GM12873 (cell line): ENCODE data around the gene BRIP1.

Experiments used
- TF ChIP-seq, protein P1 (sequence below): IDR thresholded peaks from 2 replicates; pipeline ENCODE4 v1.5.1; 2012; ENCODE audit warnings: low read depth, mild to moderate bottlenecking, moderate library complexity, low read length, control low read depth; ENCODE audit not compliant: insufficient read depth; ENCODE audit errors: missing control alignments

The BRIP1 gene

DNA sequence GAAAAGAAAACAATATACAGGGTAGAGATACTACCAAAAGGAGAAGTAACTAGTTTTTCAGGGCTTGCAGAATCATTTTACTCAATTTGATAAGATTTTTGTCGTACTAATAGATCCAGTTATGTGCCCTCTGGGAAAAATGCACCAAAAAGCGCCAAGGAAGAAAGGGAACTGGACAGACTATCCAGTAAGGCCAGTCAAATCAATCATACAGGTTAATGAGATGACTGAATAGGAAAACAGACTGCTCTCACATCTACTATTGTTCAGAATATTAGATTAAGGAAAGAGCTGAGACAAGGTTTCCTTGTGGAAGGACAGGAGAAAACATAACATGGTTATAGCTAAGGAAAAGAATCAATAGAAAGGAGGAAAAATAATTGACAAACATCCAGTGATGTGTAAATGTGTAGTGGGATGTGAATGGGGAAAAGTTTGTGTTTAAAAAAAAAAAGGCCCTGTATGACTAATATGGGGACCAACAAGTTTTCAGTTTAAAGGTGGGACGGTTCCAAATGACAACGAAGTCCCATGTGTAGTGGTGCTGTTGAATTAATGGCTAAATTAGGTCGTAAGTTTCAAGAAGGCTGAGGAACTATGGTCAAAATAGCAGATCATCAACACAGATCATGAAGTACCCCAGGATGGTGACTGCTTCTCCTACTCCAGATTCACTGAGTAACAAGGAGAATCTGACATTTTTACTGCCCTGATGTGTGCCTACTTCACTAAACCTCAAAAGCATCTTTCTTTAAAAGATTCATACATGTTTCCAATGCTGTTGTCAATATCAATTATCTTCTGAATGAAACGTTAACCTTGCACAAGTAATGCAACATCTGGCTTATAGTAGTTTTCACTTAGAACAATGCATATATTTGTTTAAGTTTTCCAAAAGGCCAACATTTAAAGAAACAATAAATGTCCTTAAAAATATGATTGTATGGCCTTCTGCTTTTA, 40.7 kb downstream of the BRIP1 start:
- TF ChIP-seq, protein P1, sequence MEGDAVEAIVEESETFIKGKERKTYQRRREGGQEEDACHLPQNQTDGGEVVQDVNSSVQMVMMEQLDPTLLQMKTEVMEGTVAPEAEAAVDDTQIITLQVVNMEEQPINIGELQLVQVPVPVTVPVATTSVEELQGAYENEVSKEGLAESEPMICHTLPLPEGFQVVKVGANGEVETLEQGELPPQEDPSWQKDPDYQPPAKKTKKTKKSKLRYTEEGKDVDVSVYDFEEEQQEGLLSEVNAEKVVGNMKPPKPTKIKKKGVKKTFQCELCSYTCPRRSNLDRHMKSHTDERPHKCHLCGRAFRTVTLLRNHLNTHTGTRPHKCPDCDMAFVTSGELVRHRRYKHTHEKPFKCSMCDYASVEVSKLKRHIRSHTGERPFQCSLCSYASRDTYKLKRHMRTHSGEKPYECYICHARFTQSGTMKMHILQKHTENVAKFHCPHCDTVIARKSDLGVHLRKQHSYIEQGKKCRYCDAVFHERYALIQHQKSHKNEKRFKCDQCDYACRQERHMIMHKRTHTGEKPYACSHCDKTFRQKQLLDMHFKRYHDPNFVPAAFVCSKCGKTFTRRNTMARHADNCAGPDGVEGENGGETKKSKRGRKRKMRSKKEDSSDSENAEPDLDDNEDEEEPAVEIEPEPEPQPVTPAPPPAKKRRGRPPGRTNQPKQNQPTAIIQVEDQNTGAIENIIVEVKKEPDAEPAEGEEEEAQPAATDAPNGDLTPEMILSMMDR, result no peak

DNA sequence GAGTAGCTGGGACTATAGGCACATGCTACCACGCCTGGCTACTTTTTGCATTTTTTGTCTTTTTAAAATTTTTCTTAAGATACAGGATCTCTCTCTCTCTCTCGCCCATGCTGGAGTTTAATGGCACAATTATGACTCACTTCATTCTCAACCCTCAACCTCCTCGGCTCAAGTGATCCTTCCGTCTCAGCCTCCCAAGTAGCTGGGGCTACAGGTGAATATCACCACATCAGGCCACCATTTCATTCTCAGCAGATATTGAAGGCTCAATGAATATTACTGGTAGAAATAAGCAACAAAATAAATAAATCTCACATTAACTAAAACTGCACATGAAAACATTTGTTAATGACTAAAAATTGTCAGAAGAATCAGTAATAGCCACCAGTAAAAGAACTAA, 41.7 kb downstream of the BRIP1 start:
- TF ChIP-seq, protein P1, result no peak

DNA sequence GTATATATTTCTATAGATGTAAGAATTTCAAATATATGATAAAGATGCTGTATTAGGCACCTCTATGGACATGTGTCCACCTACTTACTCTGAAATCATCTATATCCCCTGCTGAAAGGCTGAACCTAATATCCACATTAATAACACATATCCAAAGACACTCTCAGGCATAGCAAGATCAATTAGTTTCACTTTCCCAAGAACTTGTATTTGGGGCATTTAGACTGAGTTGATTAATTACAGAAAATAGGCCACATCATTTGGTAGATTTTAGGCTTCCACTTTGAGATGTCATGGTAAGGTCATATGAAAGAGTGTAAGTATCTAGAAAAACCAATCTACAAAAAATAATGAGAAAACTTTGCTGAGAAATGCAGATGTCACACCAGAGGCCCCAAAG, 45.1 kb downstream of the BRIP1 start:
- TF ChIP-seq, protein P1, result no peak

DNA sequence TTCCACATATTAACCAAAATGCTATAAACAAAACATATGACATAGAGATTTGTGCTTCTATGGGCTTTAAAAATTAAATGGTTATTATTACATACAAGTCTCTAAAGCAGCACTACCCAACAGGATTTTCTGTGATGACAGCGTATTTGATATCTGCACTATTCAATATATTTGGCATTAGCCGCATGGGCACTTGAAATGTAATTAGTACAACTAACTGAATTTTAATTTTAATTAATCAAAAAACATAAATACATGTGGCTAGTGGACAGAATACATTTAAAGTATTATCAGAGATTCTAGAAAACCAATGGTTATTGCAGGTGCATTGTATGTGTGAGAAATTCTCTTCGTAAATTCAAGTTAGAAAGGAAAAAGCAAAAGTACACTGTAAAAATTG, 45.9 kb downstream of the BRIP1 start:
- TF ChIP-seq, protein P1, result no peak

DNA sequence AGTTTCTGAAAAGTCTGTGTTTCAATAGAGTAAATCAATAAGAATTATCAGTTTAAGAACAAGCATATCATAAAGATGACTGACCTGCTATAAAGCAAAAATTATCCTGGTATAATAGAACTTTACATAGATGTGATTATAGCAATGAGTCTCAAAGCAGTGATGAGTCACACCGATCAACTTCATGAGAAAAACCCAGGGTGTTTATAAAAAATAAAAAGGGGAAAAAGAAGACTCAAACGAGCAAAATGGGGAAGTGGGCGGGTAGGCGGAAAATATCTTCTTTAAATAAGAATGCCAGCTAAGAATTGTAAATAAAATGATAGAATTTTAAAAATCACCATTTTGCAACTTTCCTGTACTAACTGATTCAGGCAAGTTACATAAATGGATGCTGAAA, 46.8 kb downstream of the BRIP1 start:
- TF ChIP-seq, protein P1, result no peak

DNA sequence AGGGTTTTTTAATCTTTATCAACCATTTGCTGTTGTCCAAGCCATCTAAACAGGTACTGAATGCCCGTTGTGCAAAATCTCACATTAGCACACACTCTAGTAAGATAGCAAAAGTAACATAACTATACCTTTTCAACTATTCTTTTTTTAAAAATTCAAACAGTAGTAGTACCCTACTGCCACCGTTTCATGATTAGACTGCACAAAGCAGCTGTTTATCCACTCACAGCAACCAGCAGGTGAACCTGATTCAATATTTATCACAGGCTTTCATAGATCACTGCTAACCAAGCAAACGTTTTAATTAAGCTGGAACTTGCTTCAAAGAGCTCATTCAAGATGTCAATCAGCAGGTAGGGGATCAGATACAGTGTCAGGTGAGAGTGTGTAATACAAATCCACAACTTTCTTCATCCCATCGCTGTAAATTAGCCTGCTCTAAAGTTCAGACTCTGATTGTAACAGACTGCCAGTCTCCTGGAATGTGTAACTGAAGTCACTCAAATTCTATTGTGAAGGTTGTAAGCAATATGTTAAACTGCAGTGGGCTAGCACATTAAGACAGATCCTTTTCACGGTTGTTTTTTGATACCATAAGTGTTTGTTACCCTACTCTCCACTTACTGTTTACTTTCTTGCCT, 47.3 kb downstream of the BRIP1 start:
- TF ChIP-seq, protein P1, result no peak

DNA sequence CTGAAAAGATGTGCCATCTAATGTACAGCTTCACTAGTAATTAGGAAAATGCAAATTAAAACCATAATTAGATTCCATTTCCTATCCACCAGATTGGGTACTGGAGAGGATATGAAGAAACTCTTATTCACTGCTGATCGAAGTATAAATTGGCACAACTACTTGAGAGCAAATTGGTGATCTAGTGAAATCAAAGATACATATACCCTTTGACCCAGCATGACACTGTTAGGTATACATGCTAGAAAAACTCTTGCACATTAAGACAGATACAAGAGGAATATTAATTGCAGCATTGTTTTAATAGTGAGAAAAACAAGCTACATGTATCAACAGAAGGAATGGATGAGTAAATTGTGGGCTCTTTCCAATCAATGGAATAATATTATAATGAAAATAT, 48.8 kb downstream of the BRIP1 start:
- TF ChIP-seq, protein P1, result no peak
